ENCODE measurements around the gene DOCK1.

Gene DOCK1

GRCh38 chr10:127406018-127406550 lies 500.9 kb downstream of the DOCK1 start:
- no peak for DNase-seq

DNA sequence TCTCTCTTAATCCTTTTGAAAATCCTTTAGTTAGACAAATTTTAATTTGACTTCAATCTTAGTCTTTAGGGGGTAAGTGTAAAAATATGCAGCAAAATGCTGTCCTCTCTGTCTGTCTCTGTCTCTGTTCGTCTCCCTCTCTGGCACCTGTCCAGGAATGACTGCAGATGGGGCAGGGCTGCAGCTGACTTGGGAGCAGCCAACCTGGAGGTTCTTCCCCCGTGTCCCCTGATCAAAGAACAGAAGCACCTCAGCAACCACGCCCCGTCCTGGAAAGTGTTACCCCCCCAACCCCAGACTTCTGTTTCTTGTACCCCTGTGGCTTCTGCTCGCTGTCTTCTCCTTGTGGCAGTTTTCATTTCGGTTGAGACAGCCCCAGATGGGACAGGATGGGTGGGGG lies 502.3 kb downstream of the DOCK1 start:
- no peak for DNase-seq

DNA sequence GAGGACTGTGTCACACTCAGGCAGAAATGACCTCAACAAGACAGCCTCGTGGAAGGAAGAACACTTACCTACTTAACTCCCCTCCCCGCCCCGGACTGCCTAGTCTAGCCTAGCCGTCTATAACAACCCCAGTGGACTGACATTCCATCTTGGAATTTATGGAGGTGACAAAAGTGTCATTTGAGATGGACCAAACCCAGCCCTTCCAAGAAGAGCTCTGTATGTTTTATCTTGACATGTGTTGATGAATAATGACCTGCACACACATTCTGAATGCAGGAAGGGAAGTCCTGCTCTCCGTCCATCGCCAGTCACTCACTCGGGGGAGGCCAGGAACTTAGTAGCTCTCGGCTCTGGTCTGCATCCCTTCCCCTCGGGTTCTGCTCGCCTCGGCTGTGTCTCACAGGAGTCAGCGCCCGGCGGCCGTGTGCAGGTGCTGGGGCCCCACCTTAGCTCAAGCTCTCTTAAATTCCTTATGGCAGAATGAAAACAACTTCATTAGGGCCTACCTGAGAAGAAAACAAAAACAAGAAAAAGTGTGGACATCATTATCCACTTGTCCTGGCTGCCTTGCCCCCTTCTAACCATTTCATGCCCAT lies 503.0 kb downstream of the DOCK1 start:
- no peak for DNase-seq

- DNase-seq: no peak
These were observed 503.5 kb downstream of the DOCK1 start for GRCh38 chr10:127408733-127409132.

DNA sequence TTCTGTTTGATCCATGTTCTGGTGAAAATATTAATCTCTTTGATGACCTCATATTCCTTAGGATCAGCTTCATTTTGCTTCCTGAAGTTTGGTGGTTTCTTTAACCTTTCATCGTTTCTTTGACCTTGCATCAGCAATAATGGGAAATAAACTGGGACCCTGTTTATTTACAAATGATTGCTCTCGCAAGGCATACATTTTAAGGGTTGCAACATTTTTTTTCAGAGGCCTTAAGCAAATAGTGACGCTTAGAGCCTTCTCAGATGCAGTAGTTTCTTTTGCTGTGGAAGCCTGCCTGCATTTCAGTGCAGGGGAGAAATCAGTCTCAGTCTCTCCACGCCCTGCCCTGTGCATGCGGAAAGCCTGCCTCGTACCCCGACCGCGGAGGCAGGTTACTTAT lies 504.8 kb downstream of the DOCK1 start:
- DNase-seq: no peak

GRCh38 chr10:127411062-127411461 lies 505.8 kb downstream of the DOCK1 start:
- DNase-seq: no peak

DNA sequence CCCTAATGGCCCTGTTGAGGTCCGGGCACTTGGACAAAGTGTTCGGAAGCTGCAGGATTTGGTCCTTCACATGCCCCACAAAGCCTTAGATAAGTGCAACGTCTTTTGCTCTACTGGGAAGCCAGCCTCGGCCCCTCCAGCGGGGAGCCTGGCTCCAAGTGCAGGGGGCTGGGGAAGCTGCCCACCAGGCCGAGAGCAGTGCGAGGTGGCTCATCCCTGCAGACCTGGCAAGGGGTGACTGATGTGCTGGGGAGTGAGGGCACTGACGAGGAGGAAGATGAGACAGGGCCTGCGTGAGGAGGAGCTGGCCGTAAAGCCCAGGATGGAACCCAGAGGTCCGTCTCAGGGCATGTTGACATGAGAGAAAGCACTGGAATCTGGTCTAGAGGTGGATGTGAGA lies 508.1 kb downstream of the DOCK1 start:
- no peak for DNase-seq

DNA sequence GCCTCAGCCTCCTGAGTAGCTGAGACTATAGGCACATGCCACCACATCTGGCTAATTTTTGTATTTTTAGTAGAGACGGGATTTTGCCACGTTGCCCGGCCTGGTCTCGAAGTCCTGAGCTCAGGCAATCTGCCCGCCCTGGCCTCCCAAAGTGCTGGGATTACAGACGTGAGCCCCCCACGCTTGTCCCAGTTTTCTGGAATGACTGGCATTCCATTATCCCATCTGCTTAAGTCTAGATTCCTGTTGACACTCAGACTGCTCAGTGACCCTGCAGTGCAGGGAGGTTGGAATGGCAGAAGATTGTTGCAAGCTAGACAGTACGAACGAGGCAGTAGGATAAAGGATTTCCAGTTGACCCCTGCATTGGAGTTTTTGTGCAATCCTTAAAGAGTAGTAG lies 508.8 kb downstream of the DOCK1 start:
- no peak for DNase-seq

- DNase-seq: no peak
These were observed 509.9 kb downstream of the DOCK1 start for GRCh38 chr10:127415116-127415515.

- DNase-seq: no peak
These were observed 510.8 kb downstream of the DOCK1 start for GRCh38 chr10:127415901-127416581.

GRCh38 chr10:127417031-127417430 lies 511.8 kb downstream of the DOCK1 start:
- no peak for DNase-seq

GRCh38 chr10:127417686-127418401 lies 512.6 kb downstream of the DOCK1 start:
- no peak for DNase-seq

- DNase-seq: no peak
These were observed 513.4 kb downstream of the DOCK1 start for GRCh38 chr10:127418536-127419168.

DNA sequence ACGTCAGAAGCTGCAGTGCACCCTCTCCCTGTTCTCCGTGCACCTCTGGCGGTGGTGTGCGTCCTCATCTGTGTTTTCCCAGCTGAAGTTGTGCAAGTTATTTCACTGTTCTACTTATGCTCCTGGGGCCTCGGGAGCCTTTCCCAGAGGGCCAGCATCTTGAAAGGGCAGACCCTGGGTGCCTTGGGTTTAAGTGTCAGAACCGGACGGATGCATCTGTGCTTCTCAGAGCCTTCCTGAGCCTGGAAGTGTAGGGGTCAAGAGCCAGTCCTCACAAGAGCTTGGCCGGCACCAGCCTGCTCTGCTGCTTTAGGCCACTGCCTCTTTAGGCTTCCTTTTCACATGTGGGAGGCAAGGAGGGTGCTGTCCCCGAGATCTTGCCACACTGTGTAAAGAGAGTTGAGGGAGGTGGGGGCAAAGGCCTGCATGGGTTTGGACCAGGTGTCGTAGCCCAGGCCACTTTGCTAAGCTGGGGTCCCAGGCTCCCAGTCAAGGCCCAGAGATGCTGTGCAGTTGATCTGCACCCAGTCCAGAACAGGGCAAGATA lies 515.0 kb downstream of the DOCK1 start:
- DNase-seq: no peak

- no peak for DNase-seq
These were observed 518.1 kb downstream of the DOCK1 start for GRCh38 chr10:127423218-127423915.

DNA sequence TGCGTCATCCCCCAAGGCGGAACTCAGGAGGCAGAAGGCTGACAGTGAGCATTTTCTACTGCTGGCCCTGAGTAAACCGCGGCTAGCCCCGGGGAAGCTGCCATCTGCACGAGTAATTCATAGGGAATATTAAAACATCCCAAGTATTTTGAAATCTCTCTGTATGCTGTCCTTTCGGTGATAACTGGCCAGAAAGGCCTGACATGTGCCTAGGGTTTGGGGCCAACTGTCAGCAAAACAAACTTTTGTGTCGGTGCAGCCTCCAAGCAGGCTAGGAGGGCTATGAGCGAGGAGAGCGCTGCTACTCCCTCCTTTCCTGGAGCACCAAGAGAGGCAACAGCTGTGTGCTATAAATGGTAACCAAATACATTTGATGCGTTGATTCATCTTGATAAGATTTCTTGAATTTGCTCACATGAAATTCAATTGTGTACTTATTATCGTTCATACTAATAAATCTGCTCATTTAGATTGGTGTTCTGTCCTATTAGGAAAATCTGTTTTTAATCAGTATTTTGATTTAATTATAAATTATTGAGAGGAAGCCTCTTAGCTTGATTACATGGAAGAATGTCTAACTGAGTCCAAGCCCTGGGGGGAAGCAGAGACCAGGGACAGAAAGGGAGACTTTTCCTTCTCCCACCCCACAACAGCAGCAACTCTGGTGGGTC lies 519.5 kb downstream of the DOCK1 start:
- no peak for DNase-seq

DNA sequence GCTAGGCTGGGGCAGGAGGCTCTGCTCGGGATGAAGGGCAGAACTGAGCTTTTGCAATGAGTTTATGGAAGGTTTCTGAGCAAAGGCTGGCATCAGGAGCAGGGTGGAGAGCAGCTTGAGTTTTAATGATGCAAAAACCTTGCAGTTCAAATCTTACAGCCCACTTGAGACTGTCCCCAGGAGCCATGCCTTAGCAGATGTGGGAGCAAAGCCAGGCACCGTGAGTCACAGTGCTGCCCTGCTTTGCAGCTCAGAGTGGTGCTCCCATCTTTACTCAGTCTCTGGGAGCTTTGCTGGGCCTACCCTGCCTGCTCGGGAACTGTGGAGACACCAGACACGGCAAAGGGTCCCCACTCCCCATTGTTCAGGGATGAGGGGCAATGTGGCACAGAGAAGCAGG lies 521.5 kb downstream of the DOCK1 start:
- no peak for DNase-seq

GRCh38 chr10:127427926-127428325 lies 522.7 kb downstream of the DOCK1 start:
- peak in 1 of 4 experiments; percentile 5 for DNase-seq

- no peak for DNase-seq
These were observed 523.3 kb downstream of the DOCK1 start for GRCh38 chr10:127428385-127428980.

- DNase-seq: no peak
These were observed 524.5 kb downstream of the DOCK1 start for GRCh38 chr10:127429601-127430312.

GRCh38 chr10:127431525-127431924 lies 526.3 kb downstream of the DOCK1 start:
- DNase-seq: no peak
